ENCODE results near the gene KCNH5. TPM values are rescaled to one million over a fixed set of nuclear protein-coding genes. Genes with fewer than 3 reads are reported as not detected.

The KCNH5 gene
- not detected in 5 replicates for total RNA-seq (2022; extraction: Qiagen RNA extraction)

GRCh38 chr14:63045234-63045611 is at the start of gene KCNH5:
Gene KCNH5, minus strand, starts transcription at chr14:63045458. Its CDS starts 272 bp downstream, at chr14:63045186.

Other genes with a start within 250 kb of the KCNH5 start
- not detected in 5 replicates for gene RHOJ, start 159.0 kb upstream of the KCNH5 start, total RNA-seq (2022; extraction: Qiagen RNA extraction)